Upper lobe of left lung (tissue), 6 donors: ENCODE data around the gene HLA-DRB5. TPM values are rescaled to one million over a fixed set of nuclear protein-coding genes. Genes with fewer than 3 reads are reported as not detected.
"Not testable (repeated sequence)": the region's sequence is repeated elsewhere in the genome, so short reads cannot be mapped to it uniquely, and the experiment has no call there.

ENCODE experiments used
- ATAC-seq, 2 donors: fragments of 200-7000 bp; cut with Tn5 transposase; one replicate each; pipeline ENCODE4 v1.9.1; 2022; ENCODE audit warnings: mild to moderate bottlenecking in 2 of 2, moderate library complexity in 2 of 2; ENCODE audit not compliant: low FRiP score in 2 of 2
- DNase-seq, 2 donors: peaks; one replicate each; pipeline ENCODE4 v3.0.0-alpha.2; 2019 to 2020
- H3K27ac ChIP-seq, 4 donors: fragments of 200-600 bp; sonication (generic); one replicate each; pipeline ENCODE4 v1.5.1; 2016 to 2019
- H3K27me3 ChIP-seq, 4 donors: fragments of 200-600 bp; sonication (generic); one replicate each; pipeline ENCODE4 v1.5.1; 2017 to 2019
- H3K36me3 ChIP-seq, 4 donors: fragments of 200-600 bp; sonication (generic); one replicate each; pipeline ENCODE4 v1.5.1; 2016 to 2019
- H3K4me1 ChIP-seq, 4 donors: fragments of 200-600 bp; sonication (generic); one replicate each; pipeline ENCODE4 v1.5.1; 2018 to 2019
- H3K4me3 ChIP-seq, 4 donors: fragments of 200-600 bp; sonication (generic); one replicate each; pipeline ENCODE4 v1.5.1; 2017 to 2019; ENCODE audit warnings: mild to moderate bottlenecking in 2 of 4, moderate library complexity in 1 of 4
- H3K9me3 ChIP-seq, 4 donors: fragments of 200-600 bp; sonication (generic); one replicate each; pipeline ENCODE4 v1.5.1; 2018 to 2019
- CTCF ChIP-seq, 6 experiments: fragments of 450-650 bp in 4 of 6; fragments of 200-600 bp in 2 of 6; sonication (generic) in 2 of 6; IDR thresholded peaks; one replicate each; pipeline ENCODE4 v1.5.1; 2016 to 2019; ENCODE audit warnings: antibody characterized with exemption in 6 of 6
- EP300 ChIP-seq, 4 donors: sonication (generic); formaldehyde crosslinking; IDR thresholded peaks; one replicate each; pipeline ENCODE4 v1.5.1; 2017; ENCODE audit warnings: antibody characterized with exemption in 4 of 4, control low read depth in 2 of 4
- POLR2A ChIP-seq, 4 donors: fragments of 450-650 bp; IDR thresholded peaks; one replicate each; pipeline ENCODE4 v1.5.1; 2016 to 2017; ENCODE audit warnings: antibody characterized with exemption in 4 of 4, mild to moderate bottlenecking in 2 of 4
- POLR2AphosphoS5 ChIP-seq, 2 donors: sonication (generic); formaldehyde crosslinking; IDR thresholded peaks; one replicate each; pipeline ENCODE4 v1.5.1; 2017; ENCODE audit warnings: antibody characterized with exemption in 2 of 2
- WGBS, 2 donors: methylation state at CpG; one replicate each; pipeline ENCODE4 v1.1.5; 2017 to 2018; 5-methylcytosine and 5-hydroxymethylcytosine counted together
- total RNA-seq, 6 donors: library from RNA; depleted of rRNA in 4 of 6; stranded (reverse); fragments of >200 nt in 4 of 6; gene quantifications; one replicate each; pipeline versions ENCODE4 v1.1.0 to v1.2.1, GENCODE V29; 2016 to 2021
- donor health status: DM: no; HTN: no; CAD: no; lungs with moderate emphysema.
- donor health status: DM: no; HTN: yes; CAD: no; lungs with severe emphysema.

The HLA-DRB5 gene
- 100 to 1,000 TPM in 3 of 6 donors, 10 to 100 TPM in 2, 1 to 10 TPM in 1; 7.3 to 329 (median 143) TPM for total RNA-seq

GRCh38 chr6:32529697-32530430 is at the start of gene HLA-DRB5:
HLA-DRB5 (minus strand) TSS chr6:32530287; CDS start chr6:32530224, 63 bp downstream.
- Histone ChIP-seq H3K4me1 (peaks cover 0 to 4% (median 0%) of the 10 kb centered on the region in 4 donors), H3K4me3 (peak within 1 kb of the TSS in 1 of 4 donors; percentile 39)
- DNase-seq: peak in 1 of 2 donors; percentile 44

GRCh38 chr6:32578962-32579361 is 48.9 kb upstream of the HLA-DRB5 start:
- H3K9me3 ChIP-seq: no peaks in the 10 kb centered on the region
- DNase-seq: no peak
- WGBS, 2 donors: 0 to 40% methylated on average over 3 of the region's 3 CpGs

More at GRCh38 chr6:32529697-32530430, at the start of gene HLA-DRB5:
- Histone ChIP-seq H3K27ac (peak within 1 kb of the TSS in 1 of 4 donors; percentile 84), H3K9me3 (no peaks in the 10 kb centered on the region), H3K27me3 (no peaks in the 10 kb centered on the region), H3K36me3 (no peaks in the 10 kb centered on the region)
- TF ChIP-seq POLR2A (IDR thresholded peaks at IDR 0.05): peak in 1 of 4 donors; percentile 34
- no peak for TF ChIP-seq CTCF (IDR thresholded peaks at IDR 0.05)
- TF ChIP-seq POLR2AphosphoS5 (IDR thresholded peaks at IDR 0.05): peak in 1 of 2 donors; percentile 61
- no peak for TF ChIP-seq EP300 (IDR thresholded peaks at IDR 0.05)
- WGBS, 2 donors: 0 to 14% methylated on average over 1 to 4 of the region's 4 CpGs
- peak; percentile 92 to 94 for ATAC-seq

DNA sequence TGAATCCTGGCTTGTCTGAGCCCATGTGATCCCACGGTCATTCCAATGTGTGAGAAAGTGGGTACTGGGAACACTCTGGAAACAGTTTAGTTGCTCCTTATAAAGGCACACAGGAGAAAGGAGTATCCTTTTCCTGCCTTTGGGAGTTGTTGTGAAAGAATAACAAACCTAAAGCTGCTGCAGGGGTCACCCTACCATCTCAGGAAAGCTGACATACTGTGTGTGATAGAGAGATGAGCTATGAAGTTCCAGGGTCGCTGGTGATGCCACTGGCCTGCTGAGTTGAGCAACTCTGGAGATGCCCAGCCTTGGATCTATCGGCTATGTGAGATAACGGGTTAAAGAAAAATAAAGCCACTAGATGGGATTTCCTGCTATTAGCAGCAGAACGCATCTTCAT is 47.4 kb upstream of the HLA-DRB5 start:
- H3K27ac ChIP-seq, H3K27me3 ChIP-seq, H3K9me3 ChIP-seq, H3K36me3 ChIP-seq, DNase-seq, ATAC-seq, H3K4me1 ChIP-seq, H3K4me3 ChIP-seq: not testable (repeated sequence)
- WGBS, 2 donors: 16 to 67% methylated on average over 5 of the region's 5 CpGs

More at GRCh38 chr6:32578962-32579361, 48.9 kb upstream of the HLA-DRB5 start:
- TF ChIP-seq EP300 (IDR thresholded peaks at IDR 0.05): no peak
- TF ChIP-seq CTCF (IDR thresholded peaks at IDR 0.05): no peak
- no peak for TF ChIP-seq POLR2A (IDR thresholded peaks at IDR 0.05)
- no peak for TF ChIP-seq POLR2AphosphoS5 (IDR thresholded peaks at IDR 0.05)
- H3K27ac ChIP-seq: peak overlapping the region in 1 of 4 donors; percentile 35
- ATAC-seq: no peak
- no peaks in the 10 kb centered on the region for H3K27me3 ChIP-seq
- no peaks in the 10 kb centered on the region for H3K4me1 ChIP-seq
- no peak overlapping the region for H3K4me3 ChIP-seq
- H3K36me3 ChIP-seq: no peaks in the 10 kb centered on the region

DNA sequence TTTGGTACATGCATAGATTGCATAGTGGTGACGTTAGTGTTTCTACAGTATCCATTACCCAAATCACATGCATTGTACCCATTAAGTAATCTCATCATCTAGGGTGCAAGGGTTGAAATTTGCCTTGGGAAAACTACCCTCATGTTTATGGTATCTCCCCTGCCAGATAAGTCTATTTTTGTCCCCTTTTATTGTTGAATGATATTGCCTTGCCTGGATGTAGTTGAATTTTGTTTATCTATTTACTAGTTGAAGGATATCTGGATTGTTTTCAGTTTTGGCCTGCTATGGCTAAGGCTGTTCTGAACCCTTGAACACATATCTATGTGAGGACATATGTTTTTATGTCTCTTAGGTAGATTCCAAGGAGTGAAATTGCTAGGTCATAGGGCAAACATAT is 46.2 kb upstream of the HLA-DRB5 start:
- DNase-seq (no peak), ATAC-seq (no peak)
- H3K4me3 ChIP-seq: no peak overlapping the region
- no peaks in the 10 kb centered on the region for H3K27me3 ChIP-seq
- no peaks in the 10 kb centered on the region for H3K4me1 ChIP-seq
- H3K27ac ChIP-seq: no peak overlapping the region
- no peaks in the 10 kb centered on the region for H3K9me3 ChIP-seq
- WGBS, 2 donors: 83% methylated on average over 1 of the region's 1 CpG
- no peaks in the 10 kb centered on the region for H3K36me3 ChIP-seq
- TF ChIP-seq POLR2AphosphoS5 (IDR thresholded peaks at IDR 0.05) (no peak), POLR2A (IDR thresholded peaks at IDR 0.05) (no peak), CTCF (IDR thresholded peaks at IDR 0.05) (no peak), EP300 (IDR thresholded peaks at IDR 0.05) (no peak)

- Histone ChIP-seq H3K9me3 (no peaks in the 10 kb centered on the region), H3K4me3 (no peak overlapping the region), H3K36me3 (no peaks in the 10 kb centered on the region), H3K27me3 (no peaks in the 10 kb centered on the region), H3K27ac (no peak overlapping the region), H3K4me1 (no peaks in the 10 kb centered on the region)
- 45 to 62% methylated on average over 2 to 4 of the region's 4 CpGs for WGBS, 2 donors
- no peak for TF ChIP-seq CTCF (IDR thresholded peaks at IDR 0.05)
- TF ChIP-seq POLR2AphosphoS5 (IDR thresholded peaks at IDR 0.05): no peak
- no peak for TF ChIP-seq POLR2A (IDR thresholded peaks at IDR 0.05)
- TF ChIP-seq EP300 (IDR thresholded peaks at IDR 0.05): no peak
- DNase-seq (no peak), ATAC-seq (no peak)
Observed at GRCh38 chr6:32570363-32570905, 40.3 kb upstream of the HLA-DRB5 start.
